Mesenchymal stem cell (in vitro differentiated cells and primary cell): Measurements from ENCODE around the gene PTCD3. TPM values are rescaled to one million over a fixed set of nuclear protein-coding genes. Genes with fewer than 3 reads are reported as not detected.
A peak's percentile ranks its signal among the peaks of the same experiment; 100 is the strongest.

Source experiments
- DNase-seq: peaks from one replicate; pipeline ENCODE4 v3.0.0-alpha.2; 2013
- H2AFZ ChIP-seq: one replicate; pipeline ENCODE4 v1.6.1; 2013; ENCODE audit warnings: low read depth, mild to moderate bottlenecking, control low read depth, inconsistent platforms, low read length, moderate library complexity
- H2AK5ac ChIP-seq: 2 replicates; pipeline ENCODE4 v1.6.1; 2013; ENCODE audit warnings: low read length, moderate library complexity, mild to moderate bottlenecking, inconsistent platforms; ENCODE audit not compliant: severe bottlenecking
- H2BK120ac ChIP-seq: one replicate; pipeline ENCODE4 v1.6.1; 2013; ENCODE audit warnings: low read depth, mild to moderate bottlenecking, inconsistent platforms, low read length, moderate library complexity
- H2BK12ac ChIP-seq, 2 experiments: one replicate each; pipeline ENCODE4 v1.6.1; 2013; ENCODE audit warnings: inconsistent platforms in 2 of 2, low read length in 2 of 2, mild to moderate bottlenecking in 2 of 2, moderate library complexity in 2 of 2, control low read depth in 1 of 2
- H2BK15ac ChIP-seq: one replicate; pipeline ENCODE4 v1.6.1; 2013; ENCODE audit warnings: mild to moderate bottlenecking, low read depth, inconsistent platforms; ENCODE audit not compliant: poor library complexity, severe bottlenecking
- H2BK5ac ChIP-seq: 2 replicates; pipeline ENCODE4 v1.6.1; 2013; ENCODE audit warnings: low read depth, mild to moderate bottlenecking, low read length, control low read depth, inconsistent platforms; ENCODE audit not compliant: poor library complexity, severe bottlenecking
- H3K14ac ChIP-seq, 2 experiments: one replicate each; pipeline ENCODE4 v1.6.1; 2013; ENCODE audit warnings: inconsistent platforms in 2 of 2, low read length in 2 of 2, control low read depth in 1 of 2, mild to moderate bottlenecking in 1 of 2, moderate library complexity in 1 of 2
- H3K18ac ChIP-seq, 2 experiments: one replicate each; pipeline ENCODE4 v1.6.1; 2013; ENCODE audit warnings: inconsistent platforms in 2 of 2, low read length in 2 of 2, control low read depth in 1 of 2, low read depth in 1 of 2, mild to moderate bottlenecking in 1 of 2
- H3K23ac ChIP-seq, 2 experiments: one replicate each; pipeline ENCODE4 v1.6.1; 2013; ENCODE audit warnings: inconsistent platforms in 2 of 2, low read length in 2 of 2, mild to moderate bottlenecking in 2 of 2, moderate library complexity in 2 of 2, control low read depth in 1 of 2
- H3K27ac ChIP-seq: 2 replicates; pipeline ENCODE4 v1.5.1; 2013; ENCODE audit warnings: mild to moderate bottlenecking, moderate library complexity, low read length, control low read depth, inconsistent platforms; ENCODE audit not compliant: poor library complexity, severe bottlenecking
- H3K27me3 ChIP-seq, 2 experiments: 2 replicates each; pipeline versions ENCODE4 v1.6.1 to v1.7.0; 2013; ENCODE audit warnings: low read length in 2 of 2, mild to moderate bottlenecking in 2 of 2, moderate library complexity in 2 of 2, control low read depth in 1 of 2, inconsistent platforms in 1 of 2; ENCODE audit not compliant: control insufficient read depth in 1 of 2, insufficient read depth in 1 of 2
- H3K36me3 ChIP-seq, 2 experiments: 2 replicates each; pipeline versions ENCODE4 v1.6.1 to v1.7.0; 2013; ENCODE audit warnings: low read length in 2 of 2, control low read depth in 1 of 2, inconsistent platforms in 1 of 2, low read depth in 1 of 2, mild to moderate bottlenecking in 1 of 2; ENCODE audit not compliant: insufficient read depth in 2 of 2, control insufficient read depth in 1 of 2
- H3K4ac ChIP-seq, 2 experiments: one replicate each; pipeline ENCODE4 v1.6.1; 2013; ENCODE audit warnings: inconsistent platforms in 2 of 2, low read length in 2 of 2, mild to moderate bottlenecking in 2 of 2, moderate library complexity in 2 of 2, control low read depth in 1 of 2, low read depth in 1 of 2
- H3K4me1 ChIP-seq: 2 replicates; pipeline ENCODE4 v1.6.1; 2013; ENCODE audit warnings: low read depth, low read length, control low read depth; ENCODE audit not compliant: control insufficient read depth, insufficient read depth
- H3K4me2 ChIP-seq: 2 replicates; pipeline ENCODE4 v1.6.1; 2013; ENCODE audit warnings: low read length, mild to moderate bottlenecking, inconsistent platforms; ENCODE audit not compliant: poor library complexity, severe bottlenecking
- H3K4me3 ChIP-seq, 2 experiments: 2 replicates each; pipeline versions ENCODE4 v1.5.1 to v1.7.0; 2013; ENCODE audit warnings: low read length in 2 of 2, mild to moderate bottlenecking in 2 of 2, control low read depth in 1 of 2, low read depth in 1 of 2; ENCODE audit not compliant: insufficient read depth in 1 of 2
- H3K79me1 ChIP-seq: replicated peaks from 2 replicates; pipeline ENCODE4 v1.6.1; 2013; ENCODE audit warnings: mild to moderate bottlenecking, control low read depth, low read length, inconsistent platforms; ENCODE audit not compliant: poor library complexity, severe bottlenecking
- H3K9ac ChIP-seq: 2 replicates; pipeline ENCODE4 v1.7.0; 2013; ENCODE audit warnings: mild to moderate bottlenecking, low read length, moderate library complexity
- H3K9me3 ChIP-seq: 2 replicates; pipeline ENCODE4 v1.7.0; 2013; ENCODE audit warnings: mild to moderate bottlenecking, low read length; ENCODE audit not compliant: control insufficient read depth
- H4K8ac ChIP-seq: one replicate; pipeline ENCODE4 v1.6.1; 2013; ENCODE audit warnings: inconsistent platforms, mild to moderate bottlenecking, low read length, moderate library complexity
- H4K91ac ChIP-seq: one replicate; pipeline ENCODE4 v1.6.1; 2013; ENCODE audit warnings: mild to moderate bottlenecking, low read length, inconsistent platforms
- WGBS: methylation state at CpG from one replicate; pipeline ENCODE4 v1.1.7; 2013; ENCODE audit warnings: mixed read lengths; 5-methylcytosine and 5-hydroxymethylcytosine counted together
- polyA plus RNA-seq, 2 experiments: library from polyadenylated mRNA; stranded (reverse); fragments of 200-250 nt; gene quantifications; one replicate each; pipeline ENCODE4 v1.2.3, GENCODE V29; 2013

The PTCD3 gene
- polyA plus RNA-seq (2013, experiment 1 of 2): 28.0 TPM
- polyA plus RNA-seq (2013, experiment 2 of 2): 28.0 TPM

GRCh38 chr2:86105969-86106945, at the start of gene PTCD3:
PTCD3 (plus strand) TSS chr2:86106235; CDS start chr2:86106248, 13 bp downstream.
- H3K4me3 ChIP-seq: peak within 1 kb of the TSS; percentile 93 to 94
- H2AFZ ChIP-seq: peak within 1 kb of the TSS; percentile 60
- H3K36me3 ChIP-seq: peaks cover 3 to 51% of the 10 kb centered on the region in 2 experiments
- no peaks in the 10 kb centered on the region for H3K9me3 ChIP-seq
- H4K8ac ChIP-seq: peak within 1 kb of the TSS; percentile 92
- H2BK120ac ChIP-seq: no peak within 1 kb of the TSS
- H3K23ac ChIP-seq: no peak within 1 kb of the TSS
- peak within 1 kb of the TSS; percentile 92 for H4K91ac ChIP-seq
- peak within 1 kb of the TSS in 1 of 2 experiments; percentile 29 for H3K14ac ChIP-seq
- peak within 1 kb of the TSS in 1 of 2 experiments; percentile 83 for H3K4ac ChIP-seq
- H3K27me3 ChIP-seq: no peaks in the 10 kb centered on the region
- H3K4me1 ChIP-seq: peaks cover 4% of the 10 kb centered on the region
- no peak within 1 kb of the TSS for H2BK12ac ChIP-seq
- H3K4me2 ChIP-seq: peak within 1 kb of the TSS; percentile 89
- H2AK5ac ChIP-seq: peak within 1 kb of the TSS; percentile 19
- no peak within 1 kb of the TSS for H2BK15ac ChIP-seq
- peak within 1 kb of the TSS; percentile 97 for H3K9ac ChIP-seq
- peaks cover 9% of the 10 kb centered on the region for H3K79me1 ChIP-seq
- H3K18ac ChIP-seq: peak within 1 kb of the TSS; percentile 44 to 97
- peak; percentile 98 for DNase-seq
- WGBS: under 1% methylated on average over 42 of the region's 44 CpGs
- H2BK5ac ChIP-seq: no peak within 1 kb of the TSS
- peak within 1 kb of the TSS; percentile 61 for H3K27ac ChIP-seq

GRCh38 chr2:86056590-86057331, 49.3 kb upstream of the PTCD3 start:
- Histone ChIP-seq H2BK5ac (no peak overlapping the region), H3K79me1 (peaks cover 13% of the 10 kb centered on the region), H3K18ac (no peak overlapping the region), H2BK120ac (no peak overlapping the region), H4K91ac (no peak overlapping the region), H3K9me3 (no peaks in the 10 kb centered on the region), H2BK15ac (no peak overlapping the region), H3K23ac (no peak overlapping the region), H2AK5ac (no peak overlapping the region), H2BK12ac (no peak overlapping the region), H3K4me3 (no peak overlapping the region), H3K4me2 (no peak overlapping the region), H3K4ac (no peak overlapping the region), H2AFZ (no peak overlapping the region), H3K4me1 (peaks cover 3% of the 10 kb centered on the region), H3K27ac (no peak overlapping the region), H3K36me3 (peaks cover 32 to 56% of the 10 kb centered on the region in 2 experiments), H4K8ac (no peak overlapping the region), H3K27me3 (no peaks in the 10 kb centered on the region), H3K14ac (no peak overlapping the region), H3K9ac (no peak overlapping the region)
- 97% methylated on average over 3 of the region's 4 CpGs for WGBS
- no peak for DNase-seq

- H4K8ac ChIP-seq: no peak overlapping the region
- H3K9me3 ChIP-seq: peaks cover 7% of the 10 kb centered on the region
- no peak overlapping the region for H2BK5ac ChIP-seq
- no peak overlapping the region for H2BK120ac ChIP-seq
- H2BK12ac ChIP-seq: no peak overlapping the region
- H4K91ac ChIP-seq: no peak overlapping the region
- no peak overlapping the region for H2BK15ac ChIP-seq
- peaks cover 16 to 48% of the 10 kb centered on the region in 2 experiments for H3K36me3 ChIP-seq
- no peak overlapping the region for H3K18ac ChIP-seq
- peak overlapping the region; percentile 24 for H3K27ac ChIP-seq
- peaks cover 3% of the 10 kb centered on the region for H3K4me1 ChIP-seq
- H3K14ac ChIP-seq: no peak overlapping the region
- H2AK5ac ChIP-seq: no peak overlapping the region
- H2AFZ ChIP-seq: no peak overlapping the region
- H3K27me3 ChIP-seq: no peaks in the 10 kb centered on the region
- no CpG with 5 or more reads among the region's 2 CpGs for WGBS
- H3K9ac ChIP-seq: peak overlapping the region; percentile 26
- H3K4me2 ChIP-seq: no peak overlapping the region
- peaks cover 9% of the 10 kb centered on the region for H3K79me1 ChIP-seq
- H3K4me3 ChIP-seq: no peak overlapping the region
- no peak overlapping the region for H3K4ac ChIP-seq
- peak; percentile 76 for DNase-seq
- no peak overlapping the region for H3K23ac ChIP-seq
Measured at GRCh38 chr2:86062043-86062442, 44.0 kb upstream of the PTCD3 start.

- 40% methylated on average over 2 of the region's 2 CpGs for WGBS
Measured at GRCh38 chr2:86064006-86064405, 42.0 kb upstream of the PTCD3 start.

More at GRCh38 chr2:86064006-86064405, 42.0 kb upstream of the PTCD3 start:
- no peak overlapping the region for H2BK15ac ChIP-seq
- no peak overlapping the region for H2AK5ac ChIP-seq
- no peak overlapping the region for H4K91ac ChIP-seq
- peaks cover 14% of the 10 kb centered on the region for H3K79me1 ChIP-seq
- peak overlapping the region in 1 of 2 experiments; percentile 21 for H3K4me3 ChIP-seq
- H3K36me3 ChIP-seq: peaks cover 26 to 58% of the 10 kb centered on the region in 2 experiments
- no peak overlapping the region for H2BK120ac ChIP-seq
- no peak overlapping the region for H2AFZ ChIP-seq
- H3K27ac ChIP-seq: peak overlapping the region; percentile 60
- no peak overlapping the region for H4K8ac ChIP-seq
- H3K9me3 ChIP-seq: peaks cover 7% of the 10 kb centered on the region
- H3K4me2 ChIP-seq: no peak overlapping the region
- peaks cover 6% of the 10 kb centered on the region for H3K4me1 ChIP-seq
- no peak overlapping the region for H2BK5ac ChIP-seq
- H3K4ac ChIP-seq: no peak overlapping the region
- H3K23ac ChIP-seq: no peak overlapping the region
- no peaks in the 10 kb centered on the region for H3K27me3 ChIP-seq
- H3K9ac ChIP-seq: no peak overlapping the region
- no peak overlapping the region for H2BK12ac ChIP-seq
- no peak overlapping the region for H3K14ac ChIP-seq
- H3K18ac ChIP-seq: no peak overlapping the region
- DNase-seq: peak; percentile 64
